ENCODE data around the gene CHST6.
"Not testable (repeated sequence)": the region's sequence is repeated elsewhere in the genome, so short reads cannot be mapped to it uniquely, and the experiment has no call there.

Gene CHST6

DNA sequence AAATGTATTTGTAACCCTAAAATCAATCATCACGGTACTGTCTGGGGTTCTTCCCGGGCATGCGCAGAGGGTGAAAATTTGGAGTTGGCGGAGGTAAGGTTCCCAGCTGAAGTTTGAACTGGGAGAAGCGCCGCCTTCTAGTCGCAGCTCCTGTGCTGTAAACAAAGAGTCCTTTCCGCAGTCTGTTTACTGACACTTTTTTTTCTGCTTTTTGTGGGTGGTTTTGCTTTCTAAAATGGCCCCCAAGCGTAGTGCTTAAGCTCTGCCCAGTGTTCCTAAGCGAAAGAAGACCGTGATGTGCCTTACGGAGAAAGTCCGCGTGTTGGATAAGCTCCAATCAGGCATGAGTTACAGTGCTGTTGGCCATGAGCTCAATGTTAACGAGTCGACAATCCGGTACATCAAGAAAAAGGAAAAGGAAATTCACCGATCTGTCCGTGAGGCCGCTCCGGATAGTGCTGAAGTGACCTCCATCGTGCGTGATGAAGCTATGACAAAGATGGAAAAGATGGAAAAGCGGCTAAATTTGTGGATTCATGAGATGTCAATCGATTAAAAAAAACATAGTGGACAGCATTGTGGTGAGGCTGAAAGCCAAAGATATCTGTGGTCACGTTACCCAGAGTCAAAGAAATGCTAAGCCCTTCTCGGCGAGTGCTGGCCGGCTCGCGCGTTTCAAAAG lies 61.4 kb downstream of the CHST6 start:
- no peak for DNase-seq (ENCODE audit: low spot score)

DNA sequence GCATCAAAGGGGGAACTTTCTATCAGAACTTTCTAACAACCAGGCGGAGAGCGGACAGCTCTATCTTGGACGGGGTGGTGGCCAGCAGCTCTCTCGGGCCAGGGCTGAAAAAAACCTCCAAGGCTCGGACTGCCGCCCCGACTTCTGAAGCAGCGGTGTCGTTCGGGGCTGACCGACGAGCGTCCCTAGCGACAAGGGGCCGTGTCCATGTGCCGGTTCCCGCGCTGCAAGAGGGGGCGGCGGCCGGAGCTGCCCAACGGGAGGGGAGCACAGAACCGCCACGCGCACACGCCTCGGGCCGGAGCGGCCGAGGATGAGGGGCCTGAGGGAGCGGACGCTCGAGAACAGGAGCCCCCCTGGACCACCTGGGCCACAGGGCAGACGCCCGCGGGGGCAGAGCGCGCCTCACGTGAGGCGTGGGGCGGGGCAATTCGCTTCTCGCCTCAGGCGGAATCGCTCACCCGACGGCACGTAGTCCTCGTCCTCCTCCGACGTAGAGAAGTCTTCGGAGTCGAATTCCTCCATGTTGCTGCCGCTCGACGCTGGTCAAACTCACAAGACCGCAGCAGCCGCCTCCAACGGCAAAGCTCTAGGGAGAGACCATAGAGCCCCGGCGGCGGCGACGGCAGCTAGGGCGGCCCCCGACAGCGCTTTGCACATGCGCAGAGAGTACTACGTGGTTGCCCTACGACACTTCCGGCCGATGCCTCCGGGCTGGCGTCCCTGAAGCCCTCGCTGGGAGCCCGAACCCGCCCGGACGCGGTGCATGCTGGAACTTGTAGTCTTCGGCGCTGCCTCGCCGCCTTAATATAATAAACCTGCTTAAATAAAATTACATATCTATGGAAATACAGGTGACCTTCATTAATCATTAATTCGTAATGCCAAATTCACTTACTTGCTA lies 62.2 kb downstream of the CHST6 start, which contains the start of gene CFDP1:
Gene CFDP1 (minus strand): TSS at position 676 of the 904 bp plus-strand sequence. CDS start 151 bp downstream, at position 525.
- DNase-seq (ENCODE audit: low spot score), result peak; percentile 97

DNA sequence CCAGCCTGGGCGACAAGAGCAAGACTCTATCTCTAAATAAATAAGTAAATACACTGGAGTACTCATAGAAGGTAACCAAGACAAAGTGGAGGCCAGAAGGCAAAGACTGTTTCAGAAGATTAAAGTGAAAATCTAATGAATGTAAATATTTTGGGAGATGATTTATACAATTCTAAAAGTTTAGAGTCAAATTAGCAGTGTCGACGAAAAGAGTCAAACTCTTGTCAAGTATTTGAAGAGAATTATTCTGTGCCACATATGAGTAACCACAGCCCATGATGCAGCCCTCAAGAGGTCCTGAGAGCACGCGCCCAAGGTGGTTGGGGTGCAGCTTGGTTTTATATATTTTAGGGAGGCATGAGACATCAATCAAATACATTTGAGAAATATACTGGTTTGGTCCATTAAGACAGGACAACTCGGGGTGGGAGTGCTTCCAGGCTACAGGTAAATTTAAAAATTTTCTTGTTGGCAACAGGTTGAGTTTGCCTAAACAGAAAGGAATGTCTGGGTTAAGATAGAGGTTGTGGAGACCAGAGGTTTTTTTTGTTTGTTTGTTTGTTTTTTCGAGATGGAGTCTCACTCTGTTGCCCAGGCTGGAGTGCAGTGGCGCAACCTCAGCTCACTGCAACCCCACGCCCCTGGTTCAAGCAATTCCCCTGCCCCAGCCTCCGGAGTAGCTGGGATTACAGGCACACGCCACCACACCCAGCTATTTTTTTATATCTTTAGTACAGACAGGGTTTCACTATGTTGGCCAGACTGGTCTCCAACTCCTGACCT lies 65.4 kb downstream of the CHST6 start:
- DNase-seq (ENCODE audit: low spot score), result no peak

DNA sequence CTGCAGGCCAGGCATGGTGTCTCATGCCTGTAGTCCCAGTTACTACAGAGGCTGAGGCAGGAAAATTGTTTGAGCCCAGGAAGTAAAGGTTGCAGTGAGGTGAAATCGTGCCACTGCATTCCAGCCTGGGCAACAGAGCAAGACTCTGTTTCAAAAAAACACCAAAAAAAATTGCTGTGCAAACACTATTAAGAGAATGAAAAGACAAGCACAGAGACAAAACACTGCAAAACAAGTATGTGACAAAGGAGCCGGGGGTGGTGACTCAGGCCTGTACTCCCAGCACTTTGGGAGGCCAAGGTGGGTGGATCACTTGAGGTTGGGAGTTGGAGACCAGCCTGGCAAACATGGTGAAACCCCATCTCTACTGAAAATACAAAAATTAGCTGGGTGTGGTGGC lies 68.7 kb downstream of the CHST6 start:
- DNase-seq (ENCODE audit: low spot score), result not testable (repeated sequence)

DNA sequence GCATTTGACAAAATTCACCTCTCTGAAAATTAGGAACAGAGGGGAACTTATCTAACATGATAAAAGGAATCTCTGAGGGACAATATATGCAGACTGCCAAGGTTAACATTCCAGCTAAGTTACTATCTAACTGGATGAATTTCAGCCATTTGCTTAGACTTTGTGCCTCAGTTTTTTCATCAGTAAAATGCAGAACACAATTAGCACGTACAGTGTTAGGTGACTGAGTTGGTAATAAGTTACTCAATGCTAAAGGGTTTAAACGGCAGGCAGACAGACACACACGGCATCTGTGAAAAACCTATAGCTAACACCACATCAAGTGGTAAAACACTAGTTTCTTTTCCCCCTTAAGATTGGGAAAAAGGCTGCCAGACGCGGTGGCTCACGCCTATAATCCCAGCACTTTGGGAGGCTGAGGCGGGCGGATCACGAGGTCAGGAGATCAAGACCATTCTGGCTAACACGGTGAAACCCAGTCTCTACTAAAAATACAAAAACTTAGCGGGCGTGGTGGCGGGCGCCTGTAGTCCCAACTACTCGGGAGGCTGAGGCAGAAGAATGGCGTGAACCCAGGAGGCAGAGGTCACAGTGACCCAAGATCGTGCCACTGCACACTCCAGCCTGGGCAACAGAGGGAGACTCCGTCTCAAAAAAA lies 71.0 kb downstream of the CHST6 start:
- DNase-seq (ENCODE audit: low spot score), result not testable (repeated sequence)

DNA sequence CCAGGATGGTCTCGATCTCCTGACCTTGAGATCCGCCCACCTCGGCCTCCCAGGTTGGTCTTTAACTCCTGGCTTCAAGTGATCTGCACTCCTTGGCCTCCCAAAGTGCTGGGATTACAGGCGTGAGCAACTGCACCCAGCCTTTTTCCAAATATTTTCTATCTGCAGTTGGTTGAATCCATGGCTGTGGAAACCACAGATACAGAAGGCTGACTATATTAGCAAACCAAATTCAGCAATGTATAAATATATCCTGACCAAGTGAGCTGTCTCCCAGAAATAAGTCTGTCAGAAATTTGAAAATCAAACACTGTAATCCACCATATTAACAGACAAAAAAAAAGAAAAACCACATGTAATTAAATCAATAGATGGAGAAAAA lies 71.5 kb downstream of the CHST6 start:
- DNase-seq (ENCODE audit: low spot score), result no peak

Data from NAMALWA (cell line).